Skeletal muscle cell (primary cell): ENCODE data around the gene PTGER1.

Experiments used
- DNase-seq: peaks from one replicate; pipeline ENCODE4 v3.0.0-alpha.2; 2010; ENCODE audit warnings: low read depth
- H3K4me3 ChIP-seq: 2 replicates; pipeline ENCODE4 v1.5.1; 2011; ENCODE audit warnings: low read depth, mild to moderate bottlenecking, control low read depth, low read length, moderate library complexity

The PTGER1 gene

GRCh38 chr19:14503285-14503684 lies 28.1 kb upstream of the PTGER1 start:
- no peak overlapping the region for H3K4me3 ChIP-seq
- DNase-seq = no peak

GRCh38 chr19:14502334-14503092 lies 27.4 kb upstream of the PTGER1 start:
- no peak for DNase-seq
- H3K4me3 ChIP-seq = no peak overlapping the region

- no peak overlapping the region for H3K4me3 ChIP-seq
- DNase-seq = no peak
These were observed 22.2 kb upstream of the PTGER1 start for GRCh38 chr19:14497228-14497921.

- DNase-seq = no peak
- H3K4me3 ChIP-seq = peak overlapping the region; percentile 48
These were observed 21.7 kb upstream of the PTGER1 start for GRCh38 chr19:14496834-14497227.

- peak; percentile 98 for DNase-seq
- H3K4me3 ChIP-seq = peak within 1 kb of the TSS; percentile 80
These were observed 21.1 kb upstream of the PTGER1 start, which contains the start of gene GIPC1 for GRCh38 chr19:14496029-14496833. GIPC1 (minus strand) TSS chr19:14496127; CDS start chr19:14482976, 13,151 bp downstream.

GRCh38 chr19:14495672-14496028 lies 20.5 kb upstream of the PTGER1 start:
- no peak for DNase-seq
- H3K4me3 ChIP-seq = peak overlapping the region; percentile 80

GRCh38 chr19:14494910-14495671 lies 19.9 kb upstream of the PTGER1 start:
- peak overlapping the region; percentile 80 for H3K4me3 ChIP-seq
- DNase-seq = no peak

- no peak for DNase-seq
- H3K4me3 ChIP-seq = peak overlapping the region; percentile 80
These were observed 19.3 kb upstream of the PTGER1 start for GRCh38 chr19:14494411-14494810.

- H3K4me3 ChIP-seq = no peak overlapping the region
These were observed 17.7 kb upstream of the PTGER1 start for GRCh38 chr19:14492756-14493337.

GRCh38 chr19:14487370-14488125 lies 12.4 kb upstream of the PTGER1 start:
- DNase-seq = no peak
- H3K4me3 ChIP-seq = no peak overlapping the region

More at GRCh38 chr19:14492756-14493337, 17.7 kb upstream of the PTGER1 start:
- no peak for DNase-seq

- no peak for DNase-seq
- H3K4me3 ChIP-seq = no peak overlapping the region
These were observed 7.2 kb upstream of the PTGER1 start for GRCh38 chr19:14482172-14482941.

GRCh38 chr19:14480700-14481079 lies 5.5 kb upstream of the PTGER1 start:
- DNase-seq = no peak
- H3K4me3 ChIP-seq = no peak overlapping the region

GRCh38 chr19:14479975-14480699 lies 5.0 kb upstream of the PTGER1 start:
- H3K4me3 ChIP-seq = no peak overlapping the region
- DNase-seq = no peak

GRCh38 chr19:14479309-14479974 lies 4.3 kb upstream of the PTGER1 start:
- no peak for DNase-seq
- H3K4me3 ChIP-seq = no peak overlapping the region

GRCh38 chr19:14478113-14478545 lies 3.0 kb upstream of the PTGER1 start:
- DNase-seq = no peak
- no peak overlapping the region for H3K4me3 ChIP-seq

GRCh38 chr19:14477418-14478112 lies 2.4 kb upstream of the PTGER1 start:
- no peak overlapping the region for H3K4me3 ChIP-seq
- DNase-seq = no peak
